ENCODE results near the gene DLGAP1. TPM values are rescaled to one million over a fixed set of nuclear protein-coding genes. Genes with fewer than 3 reads are reported as not detected.

Gene DLGAP1
- total and polyA plus RNA-seq, 5 donors from 2014 or later, result 0.11 to 5.4 (median 0.68) TPM

DNA sequence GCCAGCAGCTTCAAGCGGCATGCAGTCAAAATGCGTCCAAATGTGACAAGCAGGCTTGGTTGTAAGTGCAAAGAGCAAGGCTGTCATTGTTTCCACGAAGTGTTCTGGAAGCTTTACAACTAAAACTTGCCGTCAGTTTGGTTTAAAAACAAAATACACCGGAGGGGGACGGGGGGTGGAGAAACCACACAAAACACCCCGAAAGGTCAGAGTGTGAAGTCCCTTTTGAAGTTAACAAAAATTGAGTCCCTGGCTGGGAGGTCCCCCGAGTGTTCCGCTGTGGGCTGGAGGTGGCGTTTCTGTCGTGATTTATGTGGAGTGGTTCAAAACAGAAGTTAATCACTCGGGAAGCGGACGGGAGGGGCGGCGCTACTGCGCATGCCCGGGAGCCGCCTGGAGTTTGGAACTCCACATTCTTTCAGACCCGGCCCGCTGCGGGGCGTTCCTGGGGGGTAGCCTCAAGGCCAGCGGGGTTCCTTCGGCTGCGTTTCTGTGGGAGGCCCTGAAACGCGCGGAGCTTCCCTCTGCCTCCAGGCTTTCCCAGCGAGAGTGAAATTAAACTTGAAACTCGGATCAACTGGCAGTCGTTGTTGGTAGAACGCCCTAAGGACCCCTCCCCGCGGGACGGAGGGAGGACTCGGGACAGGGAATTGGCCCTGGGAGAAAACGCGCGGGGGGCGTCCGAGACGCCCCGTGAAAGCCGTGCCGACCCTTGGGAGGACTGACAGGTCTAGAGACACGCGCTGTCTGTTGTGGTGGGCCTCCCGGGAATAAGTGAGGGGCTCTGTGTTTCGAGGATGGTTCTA is 1003.7 kb downstream of the DLGAP1 start:
- peaks cover 0 to 4% (median 0%) of the 10 kb centered on the region in 7 donors for H3K9me3 Mint-ChIP-seq
- ATAC-seq (ENCODE audit: low read depth in 2 of 2) (peak; percentile 14 to 17), DNase-seq (peak; percentile 71 to 80 (median 73))
- H3K36me3 ChIP-seq (ENCODE audit: control insufficient read depth, insufficient read depth, low read length), result peaks cover 2% of the 10 kb centered on the region
- peaks cover 62% of the 10 kb centered on the region for H3K27me3 Mint-ChIP-seq
- H3K36me3 Mint-ChIP-seq, result peaks cover 4% of the 10 kb centered on the region
- H3K4me1 ChIP-seq (ENCODE audit: control insufficient read depth, insufficient read depth, low read length, poor library complexity, severe bottlenecking), result peaks cover 68% of the 10 kb centered on the region
- peak overlapping the region; percentile 98 to 99 (median 99) for H3K27ac Mint-ChIP-seq
- H3K27me3 ChIP-seq (ENCODE audit: control insufficient read depth, insufficient read depth, low read length), result peaks cover 5% of the 10 kb centered on the region
- H3K4me3 Mint-ChIP-seq, result peak overlapping the region; percentile 96 to 98 (median 96)
- H3K9me3 ChIP-seq (ENCODE audit: control insufficient read depth in 2 of 2, low read length in 2 of 2), result no peaks in the 10 kb centered on the region
- H3K27ac ChIP-seq (ENCODE audit: insufficient read depth, low read length, poor library complexity, severe bottlenecking), result peak overlapping the region; percentile 97
- H3K4me3 ChIP-seq (ENCODE audit: low read depth, low read length), result peak overlapping the region; percentile 72
- peaks cover 23 to 70% (median 41%) of the 10 kb centered on the region in 4 donors for H3K4me1 Mint-ChIP-seq

- peak overlapping the region; percentile 72 for H3K4me3 ChIP-seq (ENCODE audit: low read depth, low read length)
Measured at GRCh38 chr18:3450799-3451182, 1004.3 kb downstream of the DLGAP1 start.

DNA sequence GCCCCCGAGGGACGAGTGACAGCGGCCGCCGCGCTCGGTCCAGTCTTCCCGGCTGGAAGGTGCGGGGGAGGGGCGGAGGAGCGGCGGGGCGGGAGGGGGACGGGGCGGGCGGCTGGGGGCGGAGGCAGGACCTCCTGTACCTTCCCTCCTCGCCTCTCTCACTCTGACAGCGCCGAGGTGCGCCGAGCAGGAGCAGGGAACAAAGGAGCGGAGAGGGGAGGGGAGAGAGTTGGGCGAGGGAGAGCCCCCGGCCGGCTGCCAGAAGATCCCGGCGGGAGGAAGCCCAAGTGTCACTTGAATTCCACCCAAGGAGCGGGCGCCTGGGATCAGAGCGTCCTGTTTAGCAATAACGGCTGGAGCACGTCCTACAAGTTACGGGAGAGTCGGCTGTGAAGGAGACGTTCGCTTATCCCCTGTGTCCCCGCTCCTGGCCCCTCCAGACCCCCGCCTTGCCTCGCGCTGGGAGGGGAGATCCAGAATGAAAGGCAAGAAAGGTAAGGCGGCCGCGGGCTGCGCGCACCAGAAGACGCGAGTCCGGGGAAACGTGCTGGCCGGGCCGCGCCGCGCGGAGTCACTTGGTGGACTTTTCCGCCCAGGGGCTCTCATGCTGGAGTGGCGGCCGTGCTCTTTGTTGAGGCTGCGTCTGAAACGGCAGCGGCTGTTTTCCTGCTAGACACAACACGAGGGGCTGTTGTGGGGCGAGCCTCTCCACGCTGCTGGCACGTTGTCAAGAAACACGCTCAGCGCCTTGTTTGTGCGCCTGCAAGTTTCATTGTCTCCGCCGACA is 1004.9 kb downstream of the DLGAP1 start, which contains the start of gene TGIF1:
Gene TGIF1 (plus strand): TSS at position 161 of the 787 bp plus-strand sequence. CDS start 318 bp downstream, at position 479.
- peak; percentile 14 to 20 for ATAC-seq (ENCODE audit: low read depth in 2 of 2)
- peak; percentile 66 to 81 (median 71) for DNase-seq
- H3K9me3 Mint-ChIP-seq, result peaks cover 0 to 4% (median 0%) of the 10 kb centered on the region in 7 donors

More at GRCh38 chr18:3450799-3451182, 1004.3 kb downstream of the DLGAP1 start:
- ATAC-seq (ENCODE audit: low read depth in 2 of 2) (no peak), DNase-seq (no peak)
- Mint-ChIP-seq H3K27ac (peak overlapping the region; percentile 98 to 99 (median 99)), H3K27me3 (peaks cover 64% of the 10 kb centered on the region), H3K4me1 (peaks cover 17 to 64% (median 38%) of the 10 kb centered on the region in 4 donors), H3K9me3 (peaks cover 0 to 4% (median 0%) of the 10 kb centered on the region in 7 donors), H3K4me3 (peak overlapping the region; percentile 96 to 98 (median 96)), H3K36me3 (peaks cover 4% of the 10 kb centered on the region)
- H3K27me3 ChIP-seq (ENCODE audit: control insufficient read depth, insufficient read depth, low read length), result peaks cover 5% of the 10 kb centered on the region
- peaks cover 68% of the 10 kb centered on the region for H3K4me1 ChIP-seq (ENCODE audit: control insufficient read depth, insufficient read depth, low read length, poor library complexity, severe bottlenecking)
- no peaks in the 10 kb centered on the region for H3K9me3 ChIP-seq (ENCODE audit: control insufficient read depth in 2 of 2, low read length in 2 of 2)
- H3K27ac ChIP-seq (ENCODE audit: insufficient read depth, low read length, poor library complexity, severe bottlenecking), result peak overlapping the region; percentile 97
- H3K36me3 ChIP-seq (ENCODE audit: control insufficient read depth, insufficient read depth, low read length), result no peaks in the 10 kb centered on the region

DNA sequence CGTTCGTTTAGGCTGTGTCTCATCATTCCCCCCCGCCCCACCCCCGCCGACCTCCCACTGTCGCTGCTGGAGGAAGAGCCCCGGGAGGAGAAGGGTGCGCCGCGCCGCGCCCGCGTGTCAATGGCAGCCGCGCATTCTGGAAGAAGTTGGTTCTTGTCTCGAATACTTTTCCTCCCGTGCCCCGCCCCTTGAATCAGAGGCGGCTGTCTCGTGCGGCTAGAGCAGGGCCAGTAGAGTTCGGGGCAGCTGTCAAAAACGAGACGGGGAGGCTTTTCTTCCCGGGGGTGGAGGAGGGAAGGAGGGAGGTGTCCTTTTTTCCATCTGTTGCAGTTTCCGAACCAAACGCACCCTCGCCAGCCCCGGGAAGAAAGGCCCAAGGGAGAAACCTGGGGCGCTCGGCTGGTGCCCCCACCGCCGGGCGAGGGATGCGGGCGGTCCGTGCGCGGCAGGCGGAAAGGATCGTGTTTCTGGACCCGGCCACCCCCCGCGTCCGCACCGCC is 1005.5 kb downstream of the DLGAP1 start:
- Histone ChIP-seq H3K36me3 (ENCODE audit: control insufficient read depth, insufficient read depth, low read length) (no peaks in the 10 kb centered on the region), H3K9me3 (ENCODE audit: control insufficient read depth in 2 of 2, low read length in 2 of 2) (no peaks in the 10 kb centered on the region), H3K27ac (ENCODE audit: insufficient read depth, low read length, poor library complexity, severe bottlenecking) (peak overlapping the region; percentile 97), H3K4me1 (ENCODE audit: control insufficient read depth, insufficient read depth, low read length, poor library complexity, severe bottlenecking) (peaks cover 62% of the 10 kb centered on the region), H3K27me3 (ENCODE audit: control insufficient read depth, insufficient read depth, low read length) (peaks cover 5% of the 10 kb centered on the region), H3K4me3 (ENCODE audit: low read depth, low read length) (peak overlapping the region; percentile 69)
- H3K9me3 Mint-ChIP-seq, result peaks cover 0 to 4% (median 0%) of the 10 kb centered on the region in 7 donors
- H3K36me3 Mint-ChIP-seq, result peaks cover 4% of the 10 kb centered on the region
- no peak for DNase-seq
- peaks cover 9 to 55% (median 33%) of the 10 kb centered on the region in 4 donors for H3K4me1 Mint-ChIP-seq
- peak overlapping the region; percentile 99 to 100 (median 99) for H3K27ac Mint-ChIP-seq
- peaks cover 66% of the 10 kb centered on the region for H3K27me3 Mint-ChIP-seq
- ATAC-seq (ENCODE audit: low read depth in 2 of 2), result peak; percentile 11 to 13
- peak overlapping the region; percentile 96 to 99 (median 97) for H3K4me3 Mint-ChIP-seq

More for the DNA sequence above, 1004.9 kb downstream of the DLGAP1 start, which contains the start of gene TGIF1:
- Mint-ChIP-seq H3K27me3 (peaks cover 62% of the 10 kb centered on the region), H3K27ac (peak within 1 kb of the TSS; percentile 99 to 100 (median 99)), H3K4me3 (peak within 1 kb of the TSS; percentile 96 to 99 (median 97)), H3K4me1 (peaks cover 14 to 59% (median 37%) of the 10 kb centered on the region in 4 donors), H3K36me3 (peaks cover 4% of the 10 kb centered on the region)
- peak within 1 kb of the TSS; percentile 72 for H3K4me3 ChIP-seq (ENCODE audit: low read depth, low read length)
- H3K9me3 ChIP-seq (ENCODE audit: control insufficient read depth in 2 of 2, low read length in 2 of 2), result no peaks in the 10 kb centered on the region
- peaks cover 5% of the 10 kb centered on the region for H3K27me3 ChIP-seq (ENCODE audit: control insufficient read depth, insufficient read depth, low read length)
- no peaks in the 10 kb centered on the region for H3K36me3 ChIP-seq (ENCODE audit: control insufficient read depth, insufficient read depth, low read length)
- peak within 1 kb of the TSS; percentile 97 for H3K27ac ChIP-seq (ENCODE audit: insufficient read depth, low read length, poor library complexity, severe bottlenecking)
- H3K4me1 ChIP-seq (ENCODE audit: control insufficient read depth, insufficient read depth, low read length, poor library complexity, severe bottlenecking), result peaks cover 68% of the 10 kb centered on the region

DNA sequence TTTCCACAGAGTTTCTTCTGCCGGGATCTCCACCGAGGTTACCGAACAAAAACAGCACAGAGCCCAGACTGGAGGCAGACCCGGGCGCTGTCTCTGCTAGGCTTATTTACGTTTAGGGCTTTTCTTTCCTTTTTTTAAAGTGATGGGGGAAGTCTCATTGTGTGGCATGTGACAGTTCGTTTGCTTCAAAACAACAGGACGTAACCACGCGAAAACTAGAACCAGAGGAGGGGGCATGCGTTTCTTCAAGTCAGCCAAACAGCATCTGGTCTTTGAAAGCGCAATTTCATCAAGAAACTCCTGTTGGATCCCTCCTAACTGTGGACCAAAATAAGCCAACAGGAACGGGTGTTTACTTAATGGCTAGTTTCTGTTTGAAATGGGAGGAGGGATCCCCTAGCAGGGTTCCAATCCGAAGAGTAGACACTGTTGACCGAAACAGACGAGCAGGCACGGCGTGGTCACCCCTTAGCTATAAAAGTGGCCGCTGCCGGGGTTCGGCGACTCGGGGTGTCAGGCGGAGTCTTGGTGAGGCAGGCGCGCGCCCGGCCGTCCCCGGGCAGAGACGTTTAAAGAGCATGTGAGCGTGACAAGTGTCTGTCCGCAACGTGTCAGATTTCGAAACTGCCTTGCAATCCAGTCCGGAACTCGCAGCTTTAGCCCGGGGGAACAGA is 1006.1 kb downstream of the DLGAP1 start:
- peaks cover 59% of the 10 kb centered on the region for H3K4me1 ChIP-seq (ENCODE audit: control insufficient read depth, insufficient read depth, low read length, poor library complexity, severe bottlenecking)
- peak overlapping the region; percentile 97 for H3K27ac ChIP-seq (ENCODE audit: insufficient read depth, low read length, poor library complexity, severe bottlenecking)
- Mint-ChIP-seq H3K27me3 (peaks cover 65% of the 10 kb centered on the region), H3K27ac (peak overlapping the region; percentile 99 to 100 (median 99)), H3K9me3 (peaks cover 0 to 4% (median 0%) of the 10 kb centered on the region in 7 donors), H3K36me3 (peaks cover 4% of the 10 kb centered on the region), H3K4me3 (peak overlapping the region; percentile 96 to 99 (median 97)), H3K4me1 (peaks cover 7 to 51% (median 28%) of the 10 kb centered on the region in 4 donors)
- no peaks in the 10 kb centered on the region for H3K9me3 ChIP-seq (ENCODE audit: control insufficient read depth in 2 of 2, low read length in 2 of 2)
- peaks cover 5% of the 10 kb centered on the region for H3K27me3 ChIP-seq (ENCODE audit: control insufficient read depth, insufficient read depth, low read length)
- H3K4me3 ChIP-seq (ENCODE audit: low read depth, low read length), result peak overlapping the region; percentile 69
- no peaks in the 10 kb centered on the region for H3K36me3 ChIP-seq (ENCODE audit: control insufficient read depth, insufficient read depth, low read length)
- peak; percentile 69 to 89 (median 87) for DNase-seq
- ATAC-seq (ENCODE audit: low read depth in 2 of 2), result peak; percentile 50 to 56

DNA sequence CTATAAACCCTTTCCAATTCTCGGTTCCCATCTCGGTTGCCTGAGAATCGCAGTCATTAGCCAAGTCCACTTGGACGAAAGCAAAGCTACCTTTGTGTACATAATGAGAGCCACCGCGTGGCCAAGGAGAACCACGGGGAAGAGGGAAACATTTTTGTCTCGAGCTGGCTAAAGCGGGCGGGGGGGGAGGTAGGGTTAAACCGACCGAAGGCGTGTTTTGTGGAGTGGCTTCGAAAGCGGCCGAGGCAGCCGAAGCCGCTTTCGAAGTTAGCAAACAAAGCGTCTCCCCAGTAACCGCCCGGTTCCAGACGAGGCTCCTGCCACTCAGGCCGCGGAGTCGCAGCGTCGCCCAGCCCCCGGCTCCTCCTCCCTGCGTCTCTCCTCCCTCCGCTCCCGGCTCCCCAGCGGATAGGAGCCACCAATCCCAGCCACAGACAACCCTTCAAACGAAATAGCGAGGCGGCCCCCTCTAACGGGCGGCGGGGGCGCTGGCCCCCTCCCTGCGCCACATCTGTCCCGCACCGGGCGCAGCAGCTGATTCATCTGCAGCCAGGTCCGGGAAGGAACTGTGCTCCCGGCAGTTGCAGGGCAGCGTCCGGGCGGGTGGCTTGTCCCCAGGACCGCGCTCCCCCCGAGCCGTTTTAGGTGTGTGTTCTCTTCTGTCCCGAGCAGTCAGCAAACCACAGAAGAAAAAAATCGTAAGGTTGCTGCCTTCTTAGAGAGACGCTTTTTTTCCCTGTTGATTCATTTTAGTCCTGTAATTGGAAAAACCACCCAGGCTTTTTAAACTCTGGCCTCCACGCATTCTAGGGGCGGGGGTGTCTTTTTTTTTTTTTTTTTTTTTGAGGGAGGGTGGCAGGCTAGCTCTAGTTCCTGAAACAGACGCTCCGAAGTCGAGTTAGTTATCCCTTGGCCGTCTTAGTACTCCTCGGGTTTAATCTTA is 1006.9 kb downstream of the DLGAP1 start:
- DNase-seq, result peak; percentile 75 to 86 (median 84)
- Histone ChIP-seq H3K27ac (ENCODE audit: insufficient read depth, low read length, poor library complexity, severe bottlenecking) (peak overlapping the region; percentile 97), H3K4me1 (ENCODE audit: control insufficient read depth, insufficient read depth, low read length, poor library complexity, severe bottlenecking) (peaks cover 51% of the 10 kb centered on the region), H3K36me3 (ENCODE audit: control insufficient read depth, insufficient read depth, low read length) (no peaks in the 10 kb centered on the region), H3K4me3 (ENCODE audit: low read depth, low read length) (peak overlapping the region; percentile 69), H3K27me3 (ENCODE audit: control insufficient read depth, insufficient read depth, low read length) (peaks cover 5% of the 10 kb centered on the region), H3K9me3 (ENCODE audit: control insufficient read depth in 2 of 2, low read length in 2 of 2) (no peaks in the 10 kb centered on the region)
- H3K27me3 Mint-ChIP-seq, result peaks cover 65% of the 10 kb centered on the region
- H3K4me3 Mint-ChIP-seq, result peak overlapping the region; percentile 96 to 99 (median 97)
- H3K36me3 Mint-ChIP-seq, result peaks cover 4% of the 10 kb centered on the region
- H3K4me1 Mint-ChIP-seq, result peaks cover 7 to 43% (median 25%) of the 10 kb centered on the region in 4 donors
- peaks cover 0 to 4% (median 0%) of the 10 kb centered on the region in 7 donors for H3K9me3 Mint-ChIP-seq
- ATAC-seq (ENCODE audit: low read depth in 2 of 2), result peak; percentile 35 to 44
- peak overlapping the region; percentile 99 to 100 (median 99) for H3K27ac Mint-ChIP-seq

All from CD4-positive, CD25-positive, alpha-beta regulatory T cell (primary cell).